GM12878 (cell line): Measurements from ENCODE around the gene PARD6B. TPM values are rescaled to one million over a fixed set of nuclear protein-coding genes. Genes with fewer than 3 reads are reported as not detected.

ENCODE experiments used
- BCLAF1 ChIP-seq: fragments of 450-650 bp; IDR thresholded peaks from 2 replicates; pipeline ENCODE4 v1.6.1; 2017; ENCODE audit warnings: antibody characterized with exemption, mild to moderate bottlenecking, moderate library complexity
- CBX5 ChIP-seq: sonication (generic); IDR thresholded peaks from 2 replicates; pipeline ENCODE4 v1.6.1; 2016; ENCODE audit warnings: low read depth, moderate library complexity, mild to moderate bottlenecking, inconsistent platforms
- CEBPB ChIP-seq, 2 experiments: fragments of 150-350 bp in 1 of 2; IDR thresholded peaks; 2 replicates each; pipeline ENCODE4 v1.6.1; 2012 to 2014; ENCODE audit warnings: low read depth in 2 of 2, low read length in 2 of 2, borderline replicate concordance in 1 of 2, inconsistent platforms in 1 of 2
- CHD1 ChIP-seq: IDR thresholded peaks from 2 replicates; pipeline ENCODE4 v1.6.1; 2012; ENCODE audit warnings: low read depth, low read length, improper control_type of control experiment
- E2F4 ChIP-seq: IDR thresholded peaks from 2 replicates; pipeline ENCODE4 v1.6.1; 2012; ENCODE audit warnings: low read depth, low read length, improper control_type of control experiment
- EGR1 ChIP-seq, 2 experiments: IDR thresholded peaks; 1 replicate in 1 of 2; 2 replicates in 1 of 2; pipeline ENCODE4 v1.6.1; 2011 to 2012; ENCODE audit warnings: low read depth in 2 of 2, low read length in 2 of 2, borderline replicate concordance in 1 of 2, mild to moderate bottlenecking in 1 of 2, moderate library complexity in 1 of 2
- EP300 ChIP-seq, 2 experiments: fragments of 150-350 bp in 1 of 2; IDR thresholded peaks; 2 replicates each; pipeline ENCODE4 v1.6.1; 2011 to 2012; ENCODE audit warnings: low read depth in 2 of 2, low read length in 2 of 2, borderline replicate concordance in 1 of 2, improper control_type of control experiment in 1 of 2, inconsistent platforms in 1 of 2; ENCODE audit not compliant: control insufficient read depth in 1 of 2
- GABPA ChIP-seq: IDR thresholded peaks from 2 replicates; pipeline ENCODE4 v1.6.1; 2014; ENCODE audit warnings: antibody characterized with exemption, low read depth, mild to moderate bottlenecking, inconsistent platforms
- HSF1 ChIP-seq: fragments of 150-350 bp; IDR thresholded peaks from 2 replicates; pipeline ENCODE4 v1.6.1; 2014; ENCODE audit warnings: mild to moderate bottlenecking, low read depth, low read length
- NFIC ChIP-seq: IDR thresholded peaks from 2 replicates; pipeline ENCODE4 v1.6.1; 2012; ENCODE audit warnings: low read depth, mild to moderate bottlenecking, inconsistent platforms, low read length, moderate library complexity
- NFXL1 ChIP-seq: fragments of 450-650 bp; IDR thresholded peaks from 2 replicates; pipeline ENCODE4 v1.6.1; 2017; ENCODE audit warnings: antibody characterized with exemption, mild to moderate bottlenecking, borderline replicate concordance
- NFYA ChIP-seq: IDR thresholded peaks from 2 replicates; pipeline ENCODE4 v1.6.1; 2011; ENCODE audit warnings: low read depth, mild to moderate bottlenecking, low read length, improper control_type of control experiment, borderline replicate concordance
- PAX8 ChIP-seq: fragments of 450-650 bp; IDR thresholded peaks from 2 replicates; pipeline ENCODE4 v1.6.1; 2017; ENCODE audit warnings: mild to moderate bottlenecking, moderate library complexity
- POLR2A ChIP-seq: IDR thresholded peaks from 2 replicates; pipeline ENCODE4 v1.6.1; 2011; ENCODE audit warnings: low read depth, mild to moderate bottlenecking, low read length
- RELA ChIP-seq: fragments of 450-650 bp; IDR thresholded peaks from 2 replicates; pipeline ENCODE4 v1.8.0; 2014; ENCODE audit warnings: borderline replicate concordance; ENCODE audit not compliant: partially characterized antibody
- SREBF2 ChIP-seq: IDR thresholded peaks from 2 replicates; pipeline ENCODE4 v1.6.1; 2012; ENCODE audit warnings: mild to moderate bottlenecking, low read length
- SRF ChIP-seq, 2 experiments: IDR thresholded peaks; 2 replicates each; pipeline ENCODE4 v1.6.1; 2011; ENCODE audit warnings: low read depth in 2 of 2, low read length in 2 of 2, mild to moderate bottlenecking in 1 of 2, moderate library complexity in 1 of 2
- SUZ12 ChIP-seq: fragments of 200-600 bp; sonication (generic); IDR thresholded peaks from one replicate; pipeline ENCODE4 v1.6.1; 2018; ENCODE audit warnings: antibody characterized with exemption, mild to moderate bottlenecking; ENCODE audit not compliant: unreplicated experiment
- YBX1 ChIP-seq: fragments of 450-650 bp; IDR thresholded peaks from 2 replicates; pipeline ENCODE4 v1.6.1; 2016; ENCODE audit warnings: antibody characterized with exemption
- ZBTB11 ChIP-seq: fragments of 450-650 bp; formaldehyde crosslinking; IDR thresholded peaks from 2 replicates; pipeline ENCODE4 v1.5.0; 2022; ENCODE audit warnings: mild to moderate bottlenecking, missing genetic modification characterization
- ZNF384 ChIP-seq: IDR thresholded peaks from 2 replicates; pipeline ENCODE4 v1.6.1; 2012; ENCODE audit warnings: low read depth, mild to moderate bottlenecking, low read length, improper control_type of control experiment, borderline replicate concordance
- polyA plus RNA-seq, 11 experiments: library from polyadenylated mRNA; depleted of rRNA in 4 of 11; unstranded in 6 of 11; stranded (reverse) in 5 of 11; fragments of >200 nt; fragmentation: Nextera tagmentation in 4 of 11; fragmentation: Illumina TruSeq in 1 of 11; extraction: Ambion mirVana in 4 of 11; extraction: Trizol in 1 of 11; gene quantifications; 1 replicate in 1 of 11; 2 replicates in 10 of 11; pipeline versions ENCODE4 v1.2.1 to v1.2.3, GENCODE V29; 2011 to 2016; ENCODE audit warnings: inconsistent platforms in 2 of 11, missing spikeins in 2 of 11, low read depth in 1 of 11
- total RNA-seq, 4 experiments: library from RNA; depleted of rRNA in 3 of 4; stranded (reverse); fragments of >200 nt in 3 of 4; fragmentation: Illumina TruSeq in 1 of 4; extraction: Trizol in 1 of 4; gene quantifications; 2 replicates each; pipeline versions ENCODE4 v1.2.1 to v1.2.3, GENCODE V29; 2013 to 2021

The PARD6B gene
- total and polyA plus RNA-seq, 10 of the 15 experiments (the other 5 are each of a cell fraction or from before 2014, with no cell fraction given), result 0.57 to 4.7 (median 2.0) TPM

GRCh38 chr20:50724851-50725723 is 6.3 kb upstream of the PARD6B start (continued):
- no peak for TF ChIP-seq ZNF384
- no peak; the same call in 1 of the 2 replicates for TF ChIP-seq NFIC
- no peak for TF ChIP-seq BCLAF1
- no peak for TF ChIP-seq SUZ12
- TF ChIP-seq EGR1 (IDR thresholded peaks at IDR 0.05; ENCODE audit: borderline replicate concordance in 1 of 2, low read depth in 2 of 2, low read length in 2 of 2), result 0 out of 3 replicates have a peak, but pooled peaks of 1 of the 2 experiments have one; percentile 2
- TF ChIP-seq RELA, result no peak
- TF ChIP-seq HSF1, result no peak
- TF ChIP-seq GABPA, result no peak
- TF ChIP-seq PAX8, result no peak
- TF ChIP-seq E2F4, result no peak
- TF ChIP-seq SRF (IDR thresholded peaks at IDR 0.05; ENCODE audit: low read depth in 2 of 2, low read length in 2 of 2), result no peak
- no peak for TF ChIP-seq CBX5
- TF ChIP-seq CHD1, result no peak
- TF ChIP-seq ZBTB11 (CRISPR knock-in tag), result no peak
- TF ChIP-seq NFYA, result no peak
- peak; percentile 51; the same call in 1 of the 2 replicates for TF ChIP-seq NFXL1
- TF ChIP-seq CEBPB (IDR thresholded peaks at IDR 0.05; ENCODE audit: borderline replicate concordance in 1 of 2, low read depth in 2 of 2, low read length in 2 of 2), result no peak
- TF ChIP-seq SREBF2, result no peak
- TF ChIP-seq EP300 (IDR thresholded peaks at IDR 0.05; ENCODE audit: borderline replicate concordance in 1 of 2, control insufficient read depth in 1 of 2, low read depth in 2 of 2, low read length in 2 of 2), result no peak
- no peak for TF ChIP-seq YBX1
- no peak for TF ChIP-seq POLR2A
